HepG2 (cell line): ENCODE data around the gene IFIT1. TPM values are rescaled to one million over a fixed set of nuclear protein-coding genes. Genes with fewer than 3 reads are reported as not detected.
A peak's percentile ranks its signal among the peaks of the same experiment; 100 is the strongest.

Source experiments
- ATAC-seq: fragments of 200-7000 bp; cut with Tn5 transposase; 3 replicates; pipeline ENCODE4 v1.9.1; 2020; ENCODE audit warnings: mild to moderate bottlenecking, moderate library complexity
- BruUV-seq: library from RNA; stranded (reverse); fragments of 400-500 nt; replicated peaks from 2 replicates; lab custom pipeline; 2021; lab: Mats Ljungman, UMichigan
- CTCF ChIA-PET: fragments of 300-600 bp; formaldehyde crosslinking; extraction: SDS; loops from one replicate; lab custom pipeline; 2021; ENCODE audit warnings: low total read pairs, inconsistent platforms, low intra/inter-chr PET ratio; lab: Yijun Ruan, JAX
- POLR2A ChIA-PET: fragments of 350-600 bp; sonication (Branson Sonifier 250); formaldehyde crosslinking; loops from one replicate; lab custom pipeline; 2020; ENCODE audit warnings: antibody characterized with exemption, inconsistent platforms; lab: Yijun Ruan, JAX
- DNase-seq: peaks from one replicate; pipeline ENCODE4 v3.0.0-alpha.2; 2015; ENCODE audit warnings: low spot score
- FAIRE-seq: peaks from 3 replicates; lab custom pipeline; 2011; peaks lifted over from hg19 to GRCh38; lab: Jason Lieb, UNC
- H2AFZ ChIP-seq: one replicate; pipeline ENCODE4 v1.6.1; 2011; ENCODE audit warnings: low read length, inconsistent platforms
- H3K27ac ChIP-seq: fragments of 300-600 bp; 3 replicates; pipeline ENCODE4 v1.8.0; 2011; ENCODE audit warnings: mixed run types, mild to moderate bottlenecking, mixed read lengths, low read length, inconsistent platforms; ENCODE audit not compliant: insufficient read depth; ENCODE audit errors: extremely low read length
- H3K27me3 ChIP-seq, 2 experiments: fragments of 200-600 bp in 1 of 2; 2 replicates in 1 of 2; 3 replicates in 1 of 2; pipeline versions ENCODE4 v1.6.0 to v1.8.0; 2011; ENCODE audit warnings: low read length in 2 of 2, mild to moderate bottlenecking in 2 of 2, moderate library complexity in 2 of 2, inconsistent platforms in 1 of 2; ENCODE audit not compliant: insufficient read depth in 2 of 2, control insufficient read depth in 1 of 2
- H3K36me3 ChIP-seq, 2 experiments: fragments of 200-600 bp in 1 of 2; replicated peaks in 1 of 2; 2 replicates in 1 of 2; 3 replicates in 1 of 2; pipeline versions ENCODE4 v1.5.1 to v1.8.0; 2011; ENCODE audit warnings: low read length in 2 of 2, inconsistent platforms in 1 of 2; ENCODE audit not compliant: insufficient read depth in 2 of 2, control insufficient read depth in 1 of 2
- H3K4me1 ChIP-seq: 2 replicates; pipeline ENCODE4 v1.5.1; 2012; ENCODE audit warnings: low read length, inconsistent platforms; ENCODE audit not compliant: insufficient read depth
- H3K4me2 ChIP-seq: 2 replicates; pipeline ENCODE4 v1.6.0; 2011; ENCODE audit warnings: low read depth, low read length, inconsistent platforms
- H3K4me3 ChIP-seq, 3 experiments: fragments of 200-600 bp in 1 of 3; sonication (generic), shearing (Covaris generic) in 1 of 3; replicated peaks in 1 of 3; 2 replicates each; pipeline ENCODE4 v1.5.1; 2011 to 2016; ENCODE audit warnings: low read length in 3 of 3, inconsistent platforms in 2 of 3, low read depth in 2 of 3, mild to moderate bottlenecking in 2 of 3, control low read depth in 1 of 3, mixed read lengths in 1 of 3; ENCODE audit not compliant: insufficient read depth in 1 of 3
- H3K79me2 ChIP-seq: one replicate; pipeline ENCODE4 v1.6.1; 2011; ENCODE audit warnings: low read length, inconsistent platforms; ENCODE audit not compliant: insufficient read depth
- H3K9ac ChIP-seq: 2 replicates; pipeline ENCODE4 v1.6.0; 2011; ENCODE audit warnings: mild to moderate bottlenecking, low read depth, low read length, inconsistent platforms; ENCODE audit not compliant: insufficient read depth
- H3K9me3 ChIP-seq: 2 replicates; pipeline ENCODE4 v1.5.1; 2012; ENCODE audit warnings: mild to moderate bottlenecking, low read length
- H4K20me1 ChIP-seq: 2 replicates; pipeline ENCODE4 v1.6.0; 2011; ENCODE audit warnings: inconsistent platforms, mild to moderate bottlenecking, low read length, moderate library complexity; ENCODE audit not compliant: insufficient read depth
- CHD2 ChIP-seq: IDR thresholded peaks from 2 replicates; pipeline ENCODE4 v1.6.1; 2011; ENCODE audit warnings: low read depth, low read length, improper control_type of control experiment
- FOXC1 ChIP-seq: sonication (generic); formaldehyde crosslinking; IDR thresholded peaks from 2 replicates; pipeline ENCODE4 v1.8.0; 2022; ENCODE audit warnings: mild to moderate bottlenecking, missing genetic modification reagents, borderline replicate concordance
- MED1 ChIP-seq: sonication (generic); formaldehyde crosslinking; IDR thresholded peaks from 2 replicates; pipeline ENCODE4 v1.4.0; 2020; ENCODE audit warnings: missing genetic modification reagents
- NFYB ChIP-seq: sonication (generic); formaldehyde crosslinking; IDR thresholded peaks from 2 replicates; pipeline ENCODE4 v1.4.0; 2020; ENCODE audit warnings: missing genetic modification reagents
- ONECUT2 ChIP-seq: sonication (generic); formaldehyde crosslinking; IDR thresholded peaks from 2 replicates; pipeline ENCODE4 v1.4.0; 2020; ENCODE audit warnings: missing genetic modification reagents
- POLR2A ChIP-seq, 2 experiments: IDR thresholded peaks; 2 replicates each; pipeline ENCODE4 v1.6.1; 2011; ENCODE audit warnings: low read depth in 2 of 2, low read length in 2 of 2, mild to moderate bottlenecking in 1 of 2, moderate library complexity in 1 of 2; ENCODE audit not compliant: insufficient read depth in 1 of 2
- PPARG ChIP-seq: conservative IDR thresholded peaks from 2 replicates; pipeline ENCODE4 v1.6.1; 2016; ENCODE audit warnings: missing biosample characterization, missing genetic modification reagents
- TBP ChIP-seq: sonication (generic); formaldehyde crosslinking; IDR thresholded peaks from 2 replicates; pipeline ENCODE4 v1.5.0; 2020; ENCODE audit warnings: missing genetic modification reagents
- ZNF180 ChIP-seq: sonication (generic); formaldehyde crosslinking; IDR thresholded peaks from 2 replicates; pipeline ENCODE4 v1.4.0; 2020; ENCODE audit warnings: low read depth, missing genetic modification reagents, borderline replicate concordance
- ZNF552 ChIP-seq: sonication (generic); formaldehyde crosslinking; IDR thresholded peaks from 2 replicates; pipeline ENCODE4 v1.9.0; 2022; ENCODE audit warnings: missing genetic modification reagents, mild to moderate bottlenecking, borderline replicate concordance
- ZNF678 ChIP-seq: sonication (generic); formaldehyde crosslinking; IDR thresholded peaks from 2 replicates; pipeline ENCODE4 v1.4.0; 2020; ENCODE audit warnings: mild to moderate bottlenecking, missing genetic modification reagents
- ZSCAN21 ChIP-seq: sonication (generic); formaldehyde crosslinking; IDR thresholded peaks from 2 replicates; pipeline ENCODE4 v1.8.0; 2022; ENCODE audit warnings: mild to moderate bottlenecking, missing genetic modification reagents, moderate library complexity, borderline replicate concordance
- WGBS: methylation state at CpG from one replicate; pipeline ENCODE4 v1.1.6; 2017; ENCODE audit warnings: low lambda C conversion rate; 5-methylcytosine and 5-hydroxymethylcytosine counted together
- in situ Hi-C: cut with HindIII; loops from 2 replicates; pipeline ENCODE4 v1.10.0; 2017; ENCODE audit warnings: low pct_unique_long_range_greater_than_20kb; ENCODE audit not compliant: extremely low pct_ligation_motif_present
- intact Hi-C: fragments of 100-400 bp; cut with micrococcal nuclease; formaldehyde crosslinking; loops from one replicate; pipeline ENCODE4 v1.10.0; 2022; ENCODE audit not compliant: unreplicated experiment
- polyA plus RNA-seq, 8 experiments: library from polyadenylated mRNA; depleted of rRNA in 3 of 8; stranded (reverse) in 7 of 8; unstranded in 1 of 8; fragments of >200 nt; fragmentation: Illumina TruSeq in 4 of 8; extraction: Trizol in 4 of 8; gene quantifications; 2 replicates each; pipeline versions ENCODE4 v1.2.1 to v1.2.3, GENCODE V29; 2011 to 2016; ENCODE audit warnings: low read depth in 4 of 8, missing spikeins in 1 of 8, mixed read lengths in 1 of 8; ENCODE audit not compliant: insufficient read depth in 1 of 8
- total RNA-seq, 5 experiments: library from RNA; depleted of rRNA; stranded (reverse); fragments of >200 nt; fragmentation: Illumina TruSeq; extraction: Trizol; gene quantifications; 2 replicates each; pipeline ENCODE4 v1.2.3, GENCODE V29; 2016; ENCODE audit warnings: low read depth in 1 of 5
- TF ChIP-seq, protein P1 (sequence below): sonication (generic); formaldehyde crosslinking; IDR thresholded peaks from 2 replicates; pipeline ENCODE4 v1.8.0; 2022; ENCODE audit warnings: missing genetic modification reagents, mild to moderate bottlenecking, inconsistent platforms, borderline replicate concordance
- TF ChIP-seq, protein P2 (sequence below), 2 experiments: fragments of 450-650 bp in 1 of 2; sonication (generic) in 1 of 2; formaldehyde crosslinking; IDR thresholded peaks; 2 replicates each; pipeline versions ENCODE4 v1.5.0 to v1.8.0; 2020 to 2022; ENCODE audit warnings: mild to moderate bottlenecking in 1 of 2, missing genetic modification reagents in 1 of 2
- TF ChIP-seq, protein P3 (sequence below): sonication (generic); formaldehyde crosslinking; IDR thresholded peaks from 2 replicates; pipeline ENCODE4 v1.5.0; 2020; ENCODE audit warnings: missing genetic modification reagents
- TF ChIP-seq, protein P4 (sequence below): sonication (generic); formaldehyde crosslinking; IDR thresholded peaks from 2 replicates; pipeline ENCODE4 v1.5.0; 2020; ENCODE audit warnings: missing genetic modification reagents, mild to moderate bottlenecking, borderline replicate concordance
- TF ChIP-seq, protein P5 (sequence below): sonication (generic); formaldehyde crosslinking; IDR thresholded peaks from 2 replicates; pipeline ENCODE4 v1.4.0; 2020; ENCODE audit warnings: missing genetic modification reagents

IFIT1 gene
- total and polyA plus RNA-seq, 2 of the 13 experiments (the other 11 are each of a cell fraction or from before 2014, with no cell fraction given), result 1.5 to 5.5 TPM

DNA sequence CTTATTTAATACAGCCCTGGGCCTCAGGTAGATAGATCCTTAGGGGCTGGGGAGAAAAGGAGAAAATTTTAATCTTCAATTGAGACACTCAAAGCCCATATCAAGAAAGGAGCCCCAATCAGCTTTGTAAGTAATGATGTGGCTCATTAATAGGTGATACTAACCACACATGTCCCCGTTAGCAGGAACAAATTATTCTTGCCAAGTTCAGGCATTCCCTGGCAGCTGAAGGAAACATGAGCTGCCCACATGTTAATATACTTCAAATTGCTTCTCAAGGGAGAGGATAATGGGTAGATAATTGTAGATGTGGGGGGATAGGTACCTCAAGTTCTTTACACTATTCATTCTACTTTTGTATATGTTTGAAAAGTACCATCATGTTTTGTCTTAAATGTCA, 36.5 kb downstream of the IFIT1 start (continued):
- TF ChIP-seq, protein P1, sequence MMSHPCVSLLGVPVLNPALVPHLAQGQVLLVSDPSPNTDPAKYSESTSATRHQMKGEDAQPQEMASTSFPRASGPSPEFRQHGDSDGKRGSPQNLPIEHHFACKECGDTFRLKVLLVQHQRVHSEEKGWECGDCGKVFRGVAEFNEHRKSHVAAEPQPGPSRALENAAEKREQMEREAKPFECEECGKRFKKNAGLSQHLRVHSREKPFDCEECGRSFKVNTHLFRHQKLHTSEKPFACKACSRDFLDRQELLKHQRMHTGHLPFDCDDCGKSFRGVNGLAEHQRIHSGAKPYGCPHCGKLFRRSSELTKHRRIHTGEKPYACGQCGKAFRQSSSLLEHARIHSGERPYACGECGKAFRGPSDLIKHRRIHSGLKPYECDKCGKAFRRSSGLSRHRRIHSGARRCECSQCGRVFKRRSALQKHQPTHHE, result no peak
- TF ChIP-seq, protein P2, sequence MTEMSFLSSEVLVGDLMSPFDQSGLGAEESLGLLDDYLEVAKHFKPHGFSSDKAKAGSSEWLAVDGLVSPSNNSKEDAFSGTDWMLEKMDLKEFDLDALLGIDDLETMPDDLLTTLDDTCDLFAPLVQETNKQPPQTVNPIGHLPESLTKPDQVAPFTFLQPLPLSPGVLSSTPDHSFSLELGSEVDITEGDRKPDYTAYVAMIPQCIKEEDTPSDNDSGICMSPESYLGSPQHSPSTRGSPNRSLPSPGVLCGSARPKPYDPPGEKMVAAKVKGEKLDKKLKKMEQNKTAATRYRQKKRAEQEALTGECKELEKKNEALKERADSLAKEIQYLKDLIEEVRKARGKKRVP (CRISPR knock-in tag; IDR thresholded peaks at IDR 0.05), result no peak
- TF ChIP-seq ONECUT2 (CRISPR knock-in tag) (no peak), TBP (CRISPR knock-in tag) (no peak)
- TF ChIP-seq, protein P3, sequence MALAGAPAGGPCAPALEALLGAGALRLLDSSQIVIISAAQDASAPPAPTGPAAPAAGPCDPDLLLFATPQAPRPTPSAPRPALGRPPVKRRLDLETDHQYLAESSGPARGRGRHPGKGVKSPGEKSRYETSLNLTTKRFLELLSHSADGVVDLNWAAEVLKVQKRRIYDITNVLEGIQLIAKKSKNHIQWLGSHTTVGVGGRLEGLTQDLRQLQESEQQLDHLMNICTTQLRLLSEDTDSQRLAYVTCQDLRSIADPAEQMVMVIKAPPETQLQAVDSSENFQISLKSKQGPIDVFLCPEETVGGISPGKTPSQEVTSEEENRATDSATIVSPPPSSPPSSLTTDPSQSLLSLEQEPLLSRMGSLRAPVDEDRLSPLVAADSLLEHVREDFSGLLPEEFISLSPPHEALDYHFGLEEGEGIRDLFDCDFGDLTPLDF, result no peak
- TF ChIP-seq, protein P4, sequence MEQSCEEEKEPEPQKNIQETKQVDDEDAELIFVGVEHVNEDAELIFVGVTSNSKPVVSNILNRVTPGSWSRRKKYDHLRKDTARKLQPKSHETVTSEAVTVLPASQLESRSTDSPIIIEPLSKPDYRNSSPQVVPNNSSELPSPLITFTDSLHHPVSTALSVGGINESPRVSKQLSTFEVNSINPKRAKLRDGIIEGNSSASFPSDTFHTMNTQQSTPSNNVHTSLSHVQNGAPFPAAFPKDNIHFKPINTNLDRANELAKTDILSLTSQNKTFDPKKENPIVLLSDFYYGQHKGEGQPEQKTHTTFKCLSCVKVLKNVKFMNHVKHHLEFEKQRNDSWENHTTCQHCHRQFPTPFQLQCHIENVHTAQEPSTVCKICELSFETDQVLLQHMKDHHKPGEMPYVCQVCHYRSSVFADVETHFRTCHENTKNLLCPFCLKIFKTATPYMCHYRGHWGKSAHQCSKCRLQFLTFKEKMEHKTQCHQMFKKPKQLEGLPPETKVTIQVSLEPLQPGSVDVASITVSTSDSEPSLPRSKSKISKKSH (CRISPR knock-in tag), result no peak

DNA sequence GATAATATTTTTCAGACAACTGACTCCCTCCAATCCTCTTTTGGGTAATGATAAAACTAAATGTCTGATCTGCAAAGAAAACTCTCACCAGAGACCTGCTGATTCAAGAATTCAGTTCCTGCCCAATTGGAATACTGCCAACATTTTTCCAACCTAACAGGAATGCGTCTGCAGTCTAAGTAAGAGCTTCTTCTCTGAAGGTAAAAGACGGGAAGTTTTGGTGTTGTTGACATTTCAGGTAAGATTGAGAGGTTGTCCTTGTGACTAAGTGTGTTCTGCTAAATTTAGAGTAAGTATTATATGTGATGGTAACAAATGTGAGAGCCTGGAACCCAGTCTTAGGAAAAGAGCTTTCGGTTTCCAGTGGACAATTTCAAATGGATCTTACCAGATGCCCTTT, 39.6 kb downstream of the IFIT1 start:
- in situ Hi-C loops, result no loop called here
- Histone ChIP-seq H4K20me1 (no peaks in the 10 kb centered on the region), H2AFZ (no peak overlapping the region), H3K4me3 (no peak overlapping the region), H3K27ac (no peak overlapping the region), H3K79me2 (no peaks in the 10 kb centered on the region), H3K4me2 (no peak overlapping the region), H3K36me3 (no peaks in the 10 kb centered on the region), H3K4me1 (no peaks in the 10 kb centered on the region), H3K9ac (no peak overlapping the region), H3K9me3 (no peaks in the 10 kb centered on the region), H3K27me3 (0 out of 5 replicates have a peak, but pooled peaks cover 0 to 5% of the 10 kb centered on the region in 2 experiments)
- no peak for FAIRE-seq
- intact Hi-C loops, result no loop called here
- ChIA-PET POLR2A (no interaction called here), CTCF (no interaction called here)
- peak; percentile 10 for DNase-seq
- WGBS, result 32% methylated on average over 3 of the region's 3 CpGs
- BruUV-seq, result no TSS peak
- ATAC-seq, result no peak
- TF ChIP-seq MED1 (no peak), ZNF552 (CRISPR knock-in tag) (no peak), CHD2 (no peak), ZSCAN21 (CRISPR knock-in tag) (no peak), POLR2A (IDR thresholded peaks at IDR 0.05; ENCODE audit: insufficient read depth in 1 of 2, low read depth in 2 of 2, low read length in 2 of 2) (no peak), PPARG (CRISPR knock-in tag) (no peak), ZNF678 (CRISPR knock-in tag) (no peak), NFYB (CRISPR knock-in tag) (no peak), ZNF180 (CRISPR knock-in tag) (no peak), FOXC1 (CRISPR knock-in tag) (no peak)
- TF ChIP-seq, protein P5, sequence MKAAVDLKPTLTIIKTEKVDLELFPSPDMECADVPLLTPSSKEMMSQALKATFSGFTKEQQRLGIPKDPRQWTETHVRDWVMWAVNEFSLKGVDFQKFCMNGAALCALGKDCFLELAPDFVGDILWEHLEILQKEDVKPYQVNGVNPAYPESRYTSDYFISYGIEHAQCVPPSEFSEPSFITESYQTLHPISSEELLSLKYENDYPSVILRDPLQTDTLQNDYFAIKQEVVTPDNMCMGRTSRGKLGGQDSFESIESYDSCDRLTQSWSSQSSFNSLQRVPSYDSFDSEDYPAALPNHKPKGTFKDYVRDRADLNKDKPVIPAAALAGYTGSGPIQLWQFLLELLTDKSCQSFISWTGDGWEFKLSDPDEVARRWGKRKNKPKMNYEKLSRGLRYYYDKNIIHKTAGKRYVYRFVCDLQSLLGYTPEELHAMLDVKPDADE (CRISPR knock-in tag), result no peak
